GM10248 (cell line): ENCODE results near the gene PIEZO2.

Experiments used
- CTCF ChIA-PET: fragments of 300-600 bp; sonication (Branson Sonifier 250); formaldehyde crosslinking; extraction: SDS; loops from one replicate; lab custom pipeline; 2021; ENCODE audit warnings: antibody characterized with exemption; lab: Yijun Ruan, JAX
- POLR2A ChIA-PET: fragments of 350-650 bp; sonication (Branson Sonifier 250); formaldehyde crosslinking; extraction: SDS; loops from one replicate; lab custom pipeline; 2020; ENCODE audit warnings: antibody characterized with exemption; lab: Yijun Ruan, JAX
- DNase-seq: peaks from one replicate; pipeline ENCODE4 v3.0.0; 2012; ENCODE audit errors: extremely low spot score
- CTCF ChIP-seq: IDR thresholded peaks from 2 replicates; pipeline ENCODE4 v1.5.1; 2012; ENCODE audit warnings: mild to moderate bottlenecking, low read depth; ENCODE audit errors: extremely low read depth, missing control alignments, control extremely low read depth

The PIEZO2 gene

GRCh38 chr18:10789180-10789579 lies 360.2 kb downstream of the PIEZO2 start:
- POLR2A ChIA-PET, result no interaction called here

GRCh38 chr18:10787293-10787901 lies 362.0 kb downstream of the PIEZO2 start:
- POLR2A ChIA-PET, result no interaction called here
- CTCF ChIA-PET, result interaction anchor here (0.7 to 5.1 kb wide), 27 partner anchors 8 to 732 kb away, joined by 3 to 40 read pairs (median 4); no protein-coding TSS in a partner anchor
- TF ChIP-seq CTCF, result peak; percentile 77
- DNase-seq, result peak; percentile 71

More at GRCh38 chr18:10789180-10789579, 360.2 kb downstream of the PIEZO2 start:
- TF ChIP-seq CTCF, result no peak
- DNase-seq, result no peak
- CTCF ChIA-PET, result interaction anchor here (0.9 to 5.1 kb wide), 11 partner anchors 9 to 367 kb away, joined by 3 to 40 read pairs (median 4); no protein-coding TSS in a partner anchor

- TF ChIP-seq CTCF, result no peak
- ChIA-PET POLR2A (interaction anchor here (0.7 kb wide), 1 partner anchor 104 kb away, joined by 3 read pairs; no protein-coding TSS in a partner anchor), CTCF (interaction anchor here (0.7 to 5.1 kb wide), 18 partner anchors 9 to 733 kb away, joined by 3 to 40 read pairs (median 5); no protein-coding TSS in a partner anchor)
- DNase-seq, result no peak
Observed at GRCh38 chr18:10785798-10786197, 363.6 kb downstream of the PIEZO2 start.

GRCh38 chr18:10784596-10785202 lies 364.7 kb downstream of the PIEZO2 start:
- POLR2A ChIA-PET, result no interaction called here
- DNase-seq, result no peak
- no peak for TF ChIP-seq CTCF
- CTCF ChIA-PET, result interaction anchor here (0.9 to 5.1 kb wide), 6 partner anchors 11 to 370 kb away, joined by 3 to 40 read pairs (median 12); no protein-coding TSS in a partner anchor

GRCh38 chr18:10783941-10784340 lies 365.4 kb downstream of the PIEZO2 start:
- CTCF ChIA-PET, result interaction anchor here (1.3 kb wide), 1 partner anchor 370 kb away, joined by 3 read pairs; no protein-coding TSS in a partner anchor
- POLR2A ChIA-PET, result no interaction called here
- no peak for TF ChIP-seq CTCF
- DNase-seq, result no peak

GRCh38 chr18:10776493-10776892 lies 372.9 kb downstream of the PIEZO2 start:
- CTCF ChIA-PET, result interaction anchor here (1.0 to 1.1 kb wide), 2 partner anchors 10 to 378 kb away, joined by 3 read pairs; no protein-coding TSS in a partner anchor
- POLR2A ChIA-PET, result no interaction called here
- no peak for DNase-seq
- TF ChIP-seq CTCF, result no peak
